OCI-LY7 (cell line): ENCODE data around the gene EBP. TPM values are rescaled to one million over a fixed set of nuclear protein-coding genes. Genes with fewer than 3 reads are reported as not detected.

Experiments used
- BruUV-seq: library from RNA; stranded (reverse); fragments of 400-500 nt; replicated peaks from 2 replicates; lab custom pipeline; 2021; lab: Mats Ljungman, UMichigan
- CTCF ChIA-PET: fragments of 300-600 bp; sonication (Branson Sonifier 250); formaldehyde crosslinking; loops from one replicate; lab custom pipeline; 2022; ENCODE audit warnings: antibody characterized with exemption; ENCODE audit not compliant: unreplicated experiment; lab: Charles Lee
- POLR2A ChIA-PET: fragments of 300-600 bp; sonication (Branson Sonifier 250); formaldehyde crosslinking; loops from one replicate; lab custom pipeline; 2022; ENCODE audit warnings: antibody characterized with exemption; lab: Charles Lee
- DNase-seq: peaks from one replicate; pipeline ENCODE4 v3.0.0-alpha.2; 2015; ENCODE audit warnings: low spot score
- H2AFZ ChIP-seq: fragments of 200-600 bp; sonication (generic), shearing (Covaris generic); 2 replicates; pipeline ENCODE4 v1.6.1; 2014; ENCODE audit warnings: mild to moderate bottlenecking, antibody characterized with exemption, low read length, moderate library complexity
- H3K27ac ChIP-seq: fragments of 200-600 bp; sonication (generic); 2 replicates; pipeline ENCODE4 v1.5.1; 2014; ENCODE audit warnings: mixed run types, low read depth, mild to moderate bottlenecking, moderate library complexity, low read length, inconsistent platforms; ENCODE audit not compliant: poor library complexity, severe bottlenecking
- H3K36me3 ChIP-seq: fragments of 200-600 bp; sonication (generic); 2 replicates; pipeline ENCODE4 v1.6.1; 2014; ENCODE audit warnings: mild to moderate bottlenecking, antibody characterized with exemption, low read length, moderate library complexity, mixed read lengths; ENCODE audit not compliant: insufficient read depth
- H3K4me1 ChIP-seq: fragments of 200-600 bp; sonication (generic); 2 replicates; pipeline ENCODE4 v1.5.1; 2014; ENCODE audit warnings: mild to moderate bottlenecking, low read length; ENCODE audit not compliant: insufficient read depth, poor library complexity, severe bottlenecking
- H3K4me2 ChIP-seq: fragments of 200-600 bp; sonication (generic); 2 replicates; pipeline ENCODE4 v1.6.1; 2014; ENCODE audit warnings: mild to moderate bottlenecking, low read length
- H3K4me3 ChIP-seq: fragments of 200-600 bp; sonication (generic); 2 replicates; pipeline ENCODE4 v1.5.1; 2014; ENCODE audit warnings: mild to moderate bottlenecking, low read depth, low read length; ENCODE audit not compliant: poor library complexity, severe bottlenecking
- H3K79me2 ChIP-seq: fragments of 200-600 bp; sonication (generic); 2 replicates; pipeline ENCODE4 v1.6.1; 2016; ENCODE audit warnings: low read depth, mild to moderate bottlenecking, low read length, moderate library complexity, mixed read lengths; ENCODE audit not compliant: insufficient read depth
- H3K9me2 ChIP-seq: fragments of 200-600 bp; sonication (generic); 2 replicates; pipeline ENCODE4 v1.6.1; 2016; ENCODE audit warnings: mild to moderate bottlenecking, low read length, mixed read lengths; ENCODE audit not compliant: insufficient read depth
- H3K9me3 ChIP-seq: fragments of 200-600 bp; sonication (generic); 2 replicates; pipeline ENCODE4 v1.6.1; 2014; ENCODE audit warnings: mild to moderate bottlenecking, mixed run types, low read length, mixed read lengths
- H4K20me1 ChIP-seq: fragments of 200-600 bp; sonication (generic); 2 replicates; pipeline ENCODE4 v1.6.1; 2014; ENCODE audit warnings: mild to moderate bottlenecking, antibody characterized with exemption, low read length, moderate library complexity, mixed read lengths; ENCODE audit not compliant: insufficient read depth
- CTCF ChIP-seq: fragments of 200-600 bp; sonication (generic); conservative IDR thresholded peaks from 2 replicates; pipeline ENCODE4 v1.5.1; 2014; ENCODE audit warnings: mild to moderate bottlenecking, antibody characterized with exemption, low read length, moderate library complexity, mixed read lengths
- EZH2phosphoT487 ChIP-seq: fragments of 200-600 bp; sonication (generic); IDR thresholded peaks from 2 replicates; pipeline ENCODE4 v1.6.1; 2018; ENCODE audit warnings: low read depth, borderline replicate concordance, mild to moderate bottlenecking, mixed run types, antibody characterized with exemption, low read length, moderate library complexity, mixed read lengths
- intact Hi-C: fragments of 100-400 bp; cut with micrococcal nuclease; formaldehyde crosslinking; loops from one replicate; pipeline ENCODE4 v1.10.0; 2022; ENCODE audit not compliant: unreplicated experiment
- total RNA-seq, 2 experiments: library from RNA; depleted of rRNA in 1 of 2; stranded (reverse); fragments of >200 nt in 1 of 2; shearing (Covaris generic) in 1 of 2; gene quantifications; 2 replicates each; pipeline ENCODE4 v1.2.3, GENCODE V29; 2014 to 2022

The EBP gene
- total RNA-seq, 2 experiments from 2014 or later: 94.4 to 126 TPM

GRCh38 chrX:48538641-48539344, 17.2 kb downstream of the EBP start:
- no peak overlapping the region for H3K27ac ChIP-seq
- H3K36me3 ChIP-seq: peaks cover 18% of the 10 kb centered on the region
- intact Hi-C loops: loop anchor here (2.0 to 5.0 kb wide), 2 partner anchors 36 to 71 kb away; partner anchors contain the start of gene RBM3
- H3K4me3 ChIP-seq: peak overlapping the region; percentile 11
- H3K4me2 ChIP-seq: no peak overlapping the region; the same call in 1 of the 2 replicates
- 0 out of 2 replicates have a peak, but pooled peaks cover 5% of the 10 kb centered on the region for H4K20me1 ChIP-seq
- peaks cover 17% of the 10 kb centered on the region for H3K4me1 ChIP-seq
- TF ChIP-seq EZH2phosphoT487 (no peak), CTCF (no peak)
- no peaks in the 10 kb centered on the region for H3K9me3 ChIP-seq
- peaks cover 12% of the 10 kb centered on the region for H3K79me2 ChIP-seq
- no TSS peak for BruUV-seq
- H2AFZ ChIP-seq: peak overlapping the region; percentile 55; the same call in 1 of the 2 replicates
- ChIA-PET POLR2A (interaction anchor here (0.6 to 1.6 kb wide), 3 partner anchors 35 to 405 kb away, joined by 4 to 8 read pairs (median 4); partner anchors contain the start of gene RBM3), CTCF (interaction anchor here (1.2 kb wide), 1 partner anchor 71 kb away, joined by 4 read pairs; no protein-coding TSS in a partner anchor)
- no peak for DNase-seq
- H3K9me2 ChIP-seq: no peaks in the 10 kb centered on the region

GRCh38 chrX:48539345-48540027, 17.9 kb downstream of the EBP start, which contains the start of gene TBC1D25:
Gene TBC1D25, plus strand, starts transcription at chrX:48539714. Its CDS starts 84 bp downstream, at chrX:48539798.
- CTCF ChIA-PET: interaction anchor here (0.6 to 1.2 kb wide), 2 partner anchors 32 to 72 kb away, joined by 3 to 4 read pairs; no protein-coding TSS in a partner anchor
- intact Hi-C loops: loop anchor here (2.0 to 5.0 kb wide), 2 partner anchors 35 to 72 kb away; partner anchors contain the start of gene RBM3
- Histone ChIP-seq H3K4me3 (peak within 1 kb of the TSS; percentile 80), H3K79me2 (peaks cover 12% of the 10 kb centered on the region), H3K4me1 (peaks cover 17% of the 10 kb centered on the region), H3K9me2 (no peaks in the 10 kb centered on the region), H3K4me2 (peak within 1 kb of the TSS; percentile 97), H3K9me3 (no peaks in the 10 kb centered on the region), H2AFZ (peak within 1 kb of the TSS; percentile 55; the same call in 1 of the 2 replicates), H4K20me1 (0 out of 2 replicates have a peak, but pooled peaks cover 5% of the 10 kb centered on the region), H3K27ac (peak within 1 kb of the TSS; percentile 69), H3K36me3 (peaks cover 24% of the 10 kb centered on the region)
- no peak for TF ChIP-seq EZH2phosphoT487
- TF ChIP-seq CTCF: peak; percentile 66
- BruUV-seq: no TSS peak
- DNase-seq: peak; percentile 98
- POLR2A ChIA-PET: interaction anchor here (0.6 to 1.9 kb wide), 4 partner anchors 34 to 404 kb away, joined by 4 to 8 read pairs (median 5); partner anchors contain the start of gene RBM3
